Neuronal stem cell (in vitro differentiated cells): Measurements from ENCODE around the gene ENTPD2.

Experiments
- DNase-seq: peaks from one replicate; pipeline ENCODE4 v3.0.0-alpha.2; 2013; ENCODE audit warnings: low spot score
- H2AFZ ChIP-seq: one replicate; pipeline ENCODE4 v1.6.1; 2013; ENCODE audit warnings: mild to moderate bottlenecking, low read length, inconsistent platforms
- H2AK5ac ChIP-seq: 2 replicates; pipeline ENCODE4 v1.6.1; 2013; ENCODE audit warnings: low read depth, mild to moderate bottlenecking, inconsistent platforms, low read length, moderate library complexity, mixed read lengths
- H2BK120ac ChIP-seq: 2 replicates; pipeline ENCODE4 v1.6.1; 2013; ENCODE audit warnings: low read depth, mild to moderate bottlenecking, inconsistent platforms, low read length, moderate library complexity, mixed read lengths
- H2BK12ac ChIP-seq: one replicate; pipeline ENCODE4 v1.6.1; 2013; ENCODE audit warnings: low read length, inconsistent platforms
- H2BK15ac ChIP-seq: 2 replicates; pipeline ENCODE4 v1.6.1; 2013; ENCODE audit warnings: mild to moderate bottlenecking, low read length, inconsistent platforms, mixed read lengths
- H2BK5ac ChIP-seq: one replicate; pipeline ENCODE4 v1.6.1; 2013; ENCODE audit warnings: inconsistent platforms, mild to moderate bottlenecking, low read length, moderate library complexity
- H3K14ac ChIP-seq: one replicate; pipeline ENCODE4 v1.6.1; 2013; ENCODE audit warnings: low read length, inconsistent platforms
- H3K18ac ChIP-seq: 2 replicates; pipeline ENCODE4 v1.6.1; 2013; ENCODE audit warnings: low read length, inconsistent platforms
- H3K23ac ChIP-seq: 2 replicates; pipeline ENCODE4 v1.6.1; 2013; ENCODE audit warnings: low read depth, mild to moderate bottlenecking, mixed read lengths, low read length, inconsistent platforms; ENCODE audit not compliant: poor library complexity
- H3K27ac ChIP-seq: replicated peaks from 3 replicates; pipeline ENCODE4 v1.5.1; 2013; ENCODE audit warnings: low read length, inconsistent platforms
- H3K27me3 ChIP-seq, 3 experiments: 2 replicates each; pipeline ENCODE4 v1.6.1; 2013; ENCODE audit warnings: low read length in 3 of 3, mild to moderate bottlenecking in 2 of 3, inconsistent platforms in 1 of 3, low read depth in 1 of 3, mixed read lengths in 1 of 3, moderate library complexity in 1 of 3; ENCODE audit not compliant: control insufficient read depth in 3 of 3, insufficient read depth in 3 of 3
- H3K36me3 ChIP-seq, 2 donors: replicated peaks in 1 of 2; 2 replicates each; pipeline ENCODE4 v1.6.1; 2013; ENCODE audit warnings: low read length in 2 of 2; ENCODE audit not compliant: control insufficient read depth in 2 of 2, insufficient read depth in 2 of 2
- H3K4ac ChIP-seq: 2 replicates; pipeline ENCODE4 v1.6.1; 2013; ENCODE audit warnings: inconsistent platforms, mild to moderate bottlenecking, low read length, moderate library complexity
- H3K4me1 ChIP-seq, 2 donors: 1 replicate in 1 of 2; 2 replicates in 1 of 2; pipeline ENCODE4 v1.6.1; 2013; ENCODE audit warnings: low read length in 2 of 2, low read depth in 1 of 2; ENCODE audit not compliant: control insufficient read depth in 2 of 2, insufficient read depth in 1 of 2
- H3K4me2 ChIP-seq: one replicate; pipeline ENCODE4 v1.6.1; 2013; ENCODE audit warnings: mild to moderate bottlenecking, low read length, inconsistent platforms; ENCODE audit not compliant: insufficient read depth, poor library complexity, severe bottlenecking
- H3K4me3 ChIP-seq, 2 donors: 2 replicates each; pipeline ENCODE4 v1.5.1; 2013; ENCODE audit warnings: low read length in 2 of 2, mild to moderate bottlenecking in 2 of 2, inconsistent platforms in 1 of 2, moderate library complexity in 1 of 2
- H3K79me1 ChIP-seq: one replicate; pipeline ENCODE4 v1.6.1; 2013; ENCODE audit warnings: low read depth, mild to moderate bottlenecking, inconsistent platforms, low read length, moderate library complexity
- H3K9ac ChIP-seq: one replicate; pipeline ENCODE4 v1.6.1; 2013; ENCODE audit warnings: mild to moderate bottlenecking, low read depth, low read length, inconsistent platforms; ENCODE audit not compliant: poor library complexity
- H3K9me3 ChIP-seq, 2 donors: replicated peaks in 1 of 2; 2 replicates each; pipeline versions ENCODE3 to v1.6.1; 2013; ENCODE audit warnings: low read length in 2 of 2, mild to moderate bottlenecking in 2 of 2, inconsistent platforms in 1 of 2, low read depth in 1 of 2, mixed read lengths in 1 of 2, moderate library complexity in 1 of 2; ENCODE audit not compliant: control insufficient read depth in 2 of 2, insufficient read depth in 1 of 2
- H4K8ac ChIP-seq: one replicate; pipeline ENCODE4 v1.6.1; 2013; ENCODE audit warnings: low read depth, mild to moderate bottlenecking, inconsistent platforms, low read length, moderate library complexity
- H4K91ac ChIP-seq: one replicate; pipeline ENCODE4 v1.6.1; 2013; ENCODE audit warnings: low read length, low read depth, mild to moderate bottlenecking, inconsistent platforms; ENCODE audit not compliant: poor library complexity
- WGBS, 2 donors: extraction: QIAGEN DNeasy Blood & Tissue Kit; methylation state at CpG; one replicate each; pipeline ENCODE4 v1.1.7; 2013; ENCODE audit warnings: missing lambda C conversion rate in 2 of 2, mixed read lengths in 1 of 2; ENCODE audit not compliant: insufficient read length in 2 of 2, insufficient replicate concordance in 1 of 2; ENCODE audit errors: extremely low coverage in 2 of 2; 5-methylcytosine and 5-hydroxymethylcytosine counted together

ENTPD2 gene

GRCh38 chr9:137023583-137023991, 30.3 kb downstream of the ENTPD2 start:
- peak overlapping the region; percentile 81 for H2AK5ac ChIP-seq
- H3K4ac ChIP-seq: peak overlapping the region; percentile 53
- H4K8ac ChIP-seq: no peak overlapping the region
- H3K79me1 ChIP-seq: peaks cover 20% of the 10 kb centered on the region
- no peak overlapping the region for H4K91ac ChIP-seq
- peak overlapping the region; percentile 53 for H2BK5ac ChIP-seq
- peak overlapping the region; percentile 89 for H3K23ac ChIP-seq
- WGBS, 2 donors: no CpG with 5 or more reads among the region's 15 CpGs
- no peak overlapping the region for H3K4me3 ChIP-seq
- no peak overlapping the region for H2AFZ ChIP-seq
- H3K18ac ChIP-seq: peak overlapping the region; percentile 85
- peak overlapping the region; percentile 35 for H3K27ac ChIP-seq
- H3K9me3 ChIP-seq: no peaks in the 10 kb centered on the region
- H3K14ac ChIP-seq: peak overlapping the region; percentile 97
- H2BK12ac ChIP-seq: no peak overlapping the region
- H3K4me2 ChIP-seq: no peak overlapping the region
- H3K4me1 ChIP-seq: peaks cover 24 to 34% of the 10 kb centered on the region in 2 donors
- no peak overlapping the region for H2BK120ac ChIP-seq
- peaks cover 0 to 3% (median 0%) of the 10 kb centered on the region in 3 experiments for H3K27me3 ChIP-seq
- H3K9ac ChIP-seq: peak overlapping the region; percentile 88
- H2BK15ac ChIP-seq: peak overlapping the region; percentile 87
- DNase-seq: no peak
- H3K36me3 ChIP-seq: peaks cover 0 to 5% of the 10 kb centered on the region in 2 donors

GRCh38 chr9:137023157-137023556, 30.7 kb downstream of the ENTPD2 start:
- Histone ChIP-seq H2BK12ac (no peak overlapping the region), H3K4me3 (no peak overlapping the region), H2BK15ac (peak overlapping the region; percentile 87), H3K23ac (peak overlapping the region; percentile 67), H2BK5ac (peak overlapping the region; percentile 53), H3K4ac (no peak overlapping the region), H3K36me3 (peaks cover 0 to 5% of the 10 kb centered on the region in 2 donors), H3K18ac (peak overlapping the region; percentile 85), H3K9me3 (no peaks in the 10 kb centered on the region), H3K4me1 (peaks cover 23 to 32% of the 10 kb centered on the region in 2 donors), H3K27ac (no peak overlapping the region), H3K79me1 (peaks cover 20% of the 10 kb centered on the region), H4K8ac (no peak overlapping the region), H4K91ac (no peak overlapping the region), H2AK5ac (peak overlapping the region; percentile 81), H3K9ac (peak overlapping the region; percentile 88), H3K4me2 (no peak overlapping the region), H2BK120ac (no peak overlapping the region), H3K14ac (peak overlapping the region; percentile 97), H2AFZ (no peak overlapping the region), H3K27me3 (no peaks in the 10 kb centered on the region)
- no CpG with 5 or more reads among the region's 7 CpGs for WGBS, 2 donors
- peak; percentile 45 for DNase-seq

- Histone ChIP-seq H3K23ac (peak overlapping the region; percentile 85), H3K18ac (peak overlapping the region; percentile 65), H2BK5ac (no peak overlapping the region), H3K4me1 (peaks cover 23 to 32% of the 10 kb centered on the region in 2 donors), H3K27ac (peak overlapping the region; percentile 31), H3K14ac (peak overlapping the region; percentile 38), H3K79me1 (peaks cover 20% of the 10 kb centered on the region), H2AFZ (no peak overlapping the region), H4K8ac (no peak overlapping the region), H3K4me3 (no peak overlapping the region), H2AK5ac (peak overlapping the region; percentile 88), H3K27me3 (no peaks in the 10 kb centered on the region), H3K36me3 (peaks cover 0 to 10% of the 10 kb centered on the region in 2 donors), H3K9ac (peak overlapping the region; percentile 2), H4K91ac (no peak overlapping the region), H2BK120ac (no peak overlapping the region), H2BK12ac (peak overlapping the region; percentile 10), H3K4ac (peak overlapping the region; percentile 37), H3K9me3 (no peaks in the 10 kb centered on the region), H2BK15ac (peak overlapping the region; percentile 59), H3K4me2 (no peak overlapping the region)
- DNase-seq: no peak
- WGBS, 2 donors: no CpG with 5 or more reads among the region's 23 CpGs
Observed at GRCh38 chr9:137022662-137023008, 31.2 kb downstream of the ENTPD2 start.

- Histone ChIP-seq H3K18ac (peak overlapping the region; percentile 65), H3K4me2 (no peak overlapping the region), H2AFZ (no peak overlapping the region), H3K27ac (peak overlapping the region; percentile 31), H3K79me1 (peaks cover 20% of the 10 kb centered on the region), H2BK15ac (peak overlapping the region; percentile 59), H3K9me3 (peaks cover 0 to under 1% of the 10 kb centered on the region in 2 donors), H4K91ac (no peak overlapping the region), H3K4me3 (no peak overlapping the region), H3K9ac (peak overlapping the region; percentile 2), H2BK120ac (no peak overlapping the region), H2BK12ac (peak overlapping the region; percentile 10), H2BK5ac (no peak overlapping the region), H3K23ac (peak overlapping the region; percentile 85), H3K4ac (peak overlapping the region; percentile 37), H3K27me3 (no peaks in the 10 kb centered on the region), H3K36me3 (peaks cover 3 to 15% of the 10 kb centered on the region in 2 donors), H2AK5ac (peak overlapping the region; percentile 88), H4K8ac (no peak overlapping the region), H3K4me1 (peaks cover 20 to 27% of the 10 kb centered on the region in 2 donors), H3K14ac (peak overlapping the region; percentile 38)
- DNase-seq: no peak
- no CpG with 5 or more reads among the region's 30 CpGs for WGBS, 2 donors
Observed at GRCh38 chr9:137021979-137022661, 31.7 kb downstream of the ENTPD2 start.
